Spleen (tissue), 7 donors: Measurements from ENCODE around the gene POLR3E.

Experiments used
- CTCF ChIP-seq, 11 experiments: fragments of 200-600 bp in 7 of 11; fragments of 450-650 bp in 4 of 11; sonication (generic) in 4 of 11; IDR thresholded peaks in 8 of 11; conservative IDR thresholded peaks in 3 of 11; 1 replicate in 7 of 11; 2 replicates in 4 of 11; pipeline versions ENCODE4 v1.4.0 to v1.8.0; 2016 to 2021; ENCODE audit warnings: antibody characterized with exemption in 11 of 11, inconsistent platforms in 4 of 11, mild to moderate bottlenecking in 1 of 11
- POLR2A ChIP-seq, 3 donors: fragments of 450-650 bp; IDR thresholded peaks; one replicate each; pipeline ENCODE4 v1.5.1; 2017; ENCODE audit warnings: antibody characterized with exemption in 3 of 3, mild to moderate bottlenecking in 1 of 3
- POLR2AphosphoS5 ChIP-seq, 3 donors: sonication (generic); formaldehyde crosslinking; IDR thresholded peaks; one replicate each; pipeline ENCODE4 v1.5.1; 2017; ENCODE audit warnings: antibody characterized with exemption in 3 of 3
- donor health status: DM: no; HTN: no; CAD: no; lungs with moderate emphysema.
- donor health status: DM: no; HTN: no; CAD: no.
- donor health status: DM: no; HTN: no; CAD: no.

GRCh38 chr16:22297871-22298733, 893 bp downstream of the POLR3E start:
- no peak for TF ChIP-seq CTCF (IDR thresholded peaks at IDR 0.05 in 8 of 11, conservative IDR thresholded peaks at IDR 0.05 in 3 of 11)
- TF ChIP-seq POLR2A (IDR thresholded peaks at IDR 0.05) = no peak
- peak in 1 of 3 donors; percentile 66 for TF ChIP-seq POLR2AphosphoS5 (IDR thresholded peaks at IDR 0.05)
